HL-60 (cell line): ENCODE results near the gene CUTC.

ENCODE experiments used
- DNase-seq, 2 experiments: peaks; one replicate each; pipeline ENCODE4 v3.0.0-alpha.2; 2010 to 2020; ENCODE audit warnings: low read depth in 1 of 2, low spot score in 1 of 2
- H3K27ac ChIP-seq: fragments of 250-450 bp; sonication (Bioruptor Pico); replicated peaks from 2 replicates; pipeline ENCODE4 v1.5.1; 2020; ENCODE audit warnings: mild to moderate bottlenecking, moderate library complexity
- H3K27me3 ChIP-seq: fragments of 250-450 bp; sonication (Bioruptor Pico); 2 replicates; pipeline ENCODE4 v1.5.1; 2021; ENCODE audit warnings: mild to moderate bottlenecking, moderate library complexity; ENCODE audit not compliant: insufficient read depth, poor library complexity, severe bottlenecking
- H3K4me3 ChIP-seq: replicated peaks from 2 replicates; pipeline ENCODE4 v1.5.1; 2011; ENCODE audit warnings: mild to moderate bottlenecking, control low read depth, low read length; ENCODE audit not compliant: insufficient read depth
- GABPA ChIP-seq: IDR thresholded peaks from 2 replicates; pipeline ENCODE4 v1.6.1; 2012; ENCODE audit warnings: low read depth
- POLR2AphosphoS5 ChIP-seq: IDR thresholded peaks from 2 replicates; pipeline ENCODE4 v1.6.1; 2012; ENCODE audit warnings: low read depth
- SPI1 ChIP-seq: IDR thresholded peaks from 2 replicates; pipeline ENCODE4 v1.6.1; 2012; ENCODE audit warnings: low read depth, mild to moderate bottlenecking, borderline replicate concordance
- long read RNA-seq: library from polyadenylated mRNA; unstranded; transcript quantifications from one replicate; pipeline ENCODE4 v2.0.0, GENCODE V29; 2020
- TF ChIP-seq, protein P1 (sequence below): IDR thresholded peaks from one replicate; pipeline ENCODE4 v1.5.1; 2011; ENCODE audit warnings: low read length, control low read depth, inconsistent platforms; ENCODE audit not compliant: insufficient read depth
- TF ChIP-seq, protein P2 (sequence below): IDR thresholded peaks from 2 replicates; pipeline ENCODE4 v1.6.1; 2012; ENCODE audit warnings: low read depth; ENCODE audit not compliant: insufficient replicate concordance

CUTC gene, protein sequence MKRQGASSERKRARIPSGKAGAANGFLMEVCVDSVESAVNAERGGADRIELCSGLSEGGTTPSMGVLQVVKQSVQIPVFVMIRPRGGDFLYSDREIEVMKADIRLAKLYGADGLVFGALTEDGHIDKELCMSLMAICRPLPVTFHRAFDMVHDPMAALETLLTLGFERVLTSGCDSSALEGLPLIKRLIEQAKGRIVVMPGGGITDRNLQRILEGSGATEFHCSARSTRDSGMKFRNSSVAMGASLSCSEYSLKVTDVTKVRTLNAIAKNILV
- long read RNA-seq, transcript CUTC-202 (9 exons, 1,346 nt), result major isoform, 130 of 197 reads
- long read RNA-seq, transcript CUTC-203 (8 exons, 831 nt), result minor isoform, 34 of 197 reads
- long read RNA-seq, partial matches to known transcripts, result 13 of 197 reads
- long read RNA-seq, other reads (novel, unspliced or antisense), result 20 of 197 reads

DNA sequence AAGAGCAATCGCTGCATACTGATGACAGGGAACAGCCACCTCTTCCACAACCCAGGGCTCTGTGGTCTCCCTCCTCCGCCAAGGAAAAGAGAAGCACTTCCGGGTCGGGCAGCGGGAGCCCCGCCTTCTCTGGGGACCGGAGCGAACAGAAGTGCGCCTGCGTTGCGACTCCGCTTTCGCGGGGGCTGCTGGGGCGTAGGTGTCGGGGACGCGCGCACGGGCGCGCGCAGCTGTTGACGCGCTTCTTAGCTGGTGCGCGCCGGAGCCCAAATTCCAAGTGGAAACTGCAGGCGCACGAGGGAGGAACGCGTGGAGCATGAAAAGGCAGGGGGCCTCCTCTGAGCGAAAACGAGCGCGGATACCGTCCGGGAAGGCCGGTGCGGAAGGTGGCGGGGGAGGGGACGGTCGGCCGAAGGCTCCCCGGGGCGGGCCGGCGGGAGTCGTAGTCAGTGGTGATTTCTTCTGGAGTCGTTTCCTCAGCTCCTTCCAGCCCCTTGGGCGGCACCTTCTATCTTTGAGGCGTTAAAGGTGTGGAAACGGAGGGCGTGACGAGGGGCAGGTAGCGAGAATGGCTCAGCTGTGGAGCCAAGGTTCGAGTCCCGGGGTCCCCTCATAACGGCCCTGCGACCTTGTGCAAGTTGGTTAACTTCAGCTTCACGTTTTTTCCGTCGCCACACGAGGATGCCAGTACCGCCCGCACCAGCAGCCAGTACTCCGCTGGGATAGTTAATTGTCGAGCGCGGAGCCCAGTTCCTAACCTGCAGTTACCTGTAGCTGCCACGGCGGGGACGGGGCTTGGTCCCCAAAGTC, at the start of gene CUTC, which contains the start of gene COX15:
TSS of gene CUTC (plus strand) at position 202 of the 810 bp plus-strand sequence. CDS start at position 317, 115 bp downstream.
TSS of gene COX15 (minus strand) at position 95 of the 810 bp plus-strand sequence. CDS start at position 17, 78 bp downstream.
- TF ChIP-seq, protein P1, sequence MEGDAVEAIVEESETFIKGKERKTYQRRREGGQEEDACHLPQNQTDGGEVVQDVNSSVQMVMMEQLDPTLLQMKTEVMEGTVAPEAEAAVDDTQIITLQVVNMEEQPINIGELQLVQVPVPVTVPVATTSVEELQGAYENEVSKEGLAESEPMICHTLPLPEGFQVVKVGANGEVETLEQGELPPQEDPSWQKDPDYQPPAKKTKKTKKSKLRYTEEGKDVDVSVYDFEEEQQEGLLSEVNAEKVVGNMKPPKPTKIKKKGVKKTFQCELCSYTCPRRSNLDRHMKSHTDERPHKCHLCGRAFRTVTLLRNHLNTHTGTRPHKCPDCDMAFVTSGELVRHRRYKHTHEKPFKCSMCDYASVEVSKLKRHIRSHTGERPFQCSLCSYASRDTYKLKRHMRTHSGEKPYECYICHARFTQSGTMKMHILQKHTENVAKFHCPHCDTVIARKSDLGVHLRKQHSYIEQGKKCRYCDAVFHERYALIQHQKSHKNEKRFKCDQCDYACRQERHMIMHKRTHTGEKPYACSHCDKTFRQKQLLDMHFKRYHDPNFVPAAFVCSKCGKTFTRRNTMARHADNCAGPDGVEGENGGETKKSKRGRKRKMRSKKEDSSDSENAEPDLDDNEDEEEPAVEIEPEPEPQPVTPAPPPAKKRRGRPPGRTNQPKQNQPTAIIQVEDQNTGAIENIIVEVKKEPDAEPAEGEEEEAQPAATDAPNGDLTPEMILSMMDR, result no peak
- TF ChIP-seq SPI1, result no peak; the same call in 1 of the 2 replicates
- TF ChIP-seq, protein P2, sequence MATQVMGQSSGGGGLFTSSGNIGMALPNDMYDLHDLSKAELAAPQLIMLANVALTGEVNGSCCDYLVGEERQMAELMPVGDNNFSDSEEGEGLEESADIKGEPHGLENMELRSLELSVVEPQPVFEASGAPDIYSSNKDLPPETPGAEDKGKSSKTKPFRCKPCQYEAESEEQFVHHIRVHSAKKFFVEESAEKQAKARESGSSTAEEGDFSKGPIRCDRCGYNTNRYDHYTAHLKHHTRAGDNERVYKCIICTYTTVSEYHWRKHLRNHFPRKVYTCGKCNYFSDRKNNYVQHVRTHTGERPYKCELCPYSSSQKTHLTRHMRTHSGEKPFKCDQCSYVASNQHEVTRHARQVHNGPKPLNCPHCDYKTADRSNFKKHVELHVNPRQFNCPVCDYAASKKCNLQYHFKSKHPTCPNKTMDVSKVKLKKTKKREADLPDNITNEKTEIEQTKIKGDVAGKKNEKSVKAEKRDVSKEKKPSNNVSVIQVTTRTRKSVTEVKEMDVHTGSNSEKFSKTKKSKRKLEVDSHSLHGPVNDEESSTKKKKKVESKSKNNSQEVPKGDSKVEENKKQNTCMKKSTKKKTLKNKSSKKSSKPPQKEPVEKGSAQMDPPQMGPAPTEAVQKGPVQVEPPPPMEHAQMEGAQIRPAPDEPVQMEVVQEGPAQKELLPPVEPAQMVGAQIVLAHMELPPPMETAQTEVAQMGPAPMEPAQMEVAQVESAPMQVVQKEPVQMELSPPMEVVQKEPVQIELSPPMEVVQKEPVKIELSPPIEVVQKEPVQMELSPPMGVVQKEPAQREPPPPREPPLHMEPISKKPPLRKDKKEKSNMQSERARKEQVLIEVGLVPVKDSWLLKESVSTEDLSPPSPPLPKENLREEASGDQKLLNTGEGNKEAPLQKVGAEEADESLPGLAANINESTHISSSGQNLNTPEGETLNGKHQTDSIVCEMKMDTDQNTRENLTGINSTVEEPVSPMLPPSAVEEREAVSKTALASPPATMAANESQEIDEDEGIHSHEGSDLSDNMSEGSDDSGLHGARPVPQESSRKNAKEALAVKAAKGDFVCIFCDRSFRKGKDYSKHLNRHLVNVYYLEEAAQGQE, result peak; percentile 10
- peak; percentile 90 for TF ChIP-seq POLR2AphosphoS5
- TF ChIP-seq GABPA, result peak; percentile 86
- DNase-seq, result peak; percentile 96 to 97
- H3K4me3 ChIP-seq, result peak within 1 kb of the TSS; percentile 67
- H3K27me3 ChIP-seq, result no peaks in the 10 kb centered on the region
- peak within 1 kb of the TSS; percentile 88 for H3K27ac ChIP-seq

DNA sequence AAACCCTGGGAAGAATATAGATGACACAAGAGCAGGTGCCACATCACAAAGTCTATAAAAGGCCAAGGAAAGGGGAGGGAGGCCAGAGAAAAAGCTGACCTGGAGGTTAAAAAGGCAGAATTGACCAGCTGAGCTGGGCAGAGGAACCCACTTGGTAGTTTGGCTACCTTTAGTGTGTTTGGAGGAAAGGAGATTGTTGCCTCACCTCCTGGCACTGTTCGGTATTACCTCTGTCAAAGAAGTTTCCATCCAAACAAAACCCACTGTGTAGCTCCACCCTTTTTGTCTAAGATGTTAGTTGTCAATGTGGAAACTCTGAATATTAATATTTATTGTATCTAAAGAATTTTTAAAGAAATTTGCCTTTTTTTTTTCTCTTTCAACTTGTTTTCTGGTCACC, 49.3 kb upstream of the CUTC start:
- H3K4me3 ChIP-seq, result no peak overlapping the region
- TF ChIP-seq POLR2AphosphoS5, result no peak
- TF ChIP-seq, protein P2, result no peak
- TF ChIP-seq SPI1, result no peak
- TF ChIP-seq GABPA, result no peak
- peak in 1 of 2 experiments; percentile 33 for DNase-seq

DNA sequence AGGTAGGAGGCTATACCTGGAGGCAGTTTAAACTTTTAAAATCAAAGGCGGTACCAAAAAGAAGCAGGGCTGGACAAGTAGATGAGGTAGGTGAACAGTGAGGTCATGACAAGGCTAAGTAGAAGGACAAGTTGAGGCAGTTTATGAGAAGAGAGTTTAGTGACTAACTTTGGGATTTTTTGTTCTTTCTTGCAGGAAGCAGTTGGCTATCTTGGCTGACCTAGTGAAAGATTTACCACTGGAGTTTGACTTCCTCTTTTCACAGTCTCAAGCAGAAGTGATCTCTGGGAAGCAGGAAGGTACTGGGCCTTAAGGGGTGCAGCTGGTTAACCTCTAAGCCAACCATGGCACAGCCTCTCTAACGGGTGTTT, 46.5 kb upstream of the CUTC start:
- DNase-seq, result peak; percentile 64 to 86
- Histone ChIP-seq H3K4me3 (no peak overlapping the region), H3K27ac (peak overlapping the region; percentile 59), H3K27me3 (no peaks in the 10 kb centered on the region)
- peak; percentile 99 for TF ChIP-seq SPI1
- TF ChIP-seq POLR2AphosphoS5, result no peak

More for the DNA sequence above, 49.3 kb upstream of the CUTC start:
- Histone ChIP-seq H3K27ac (no peak overlapping the region), H3K27me3 (no peaks in the 10 kb centered on the region)

DNA sequence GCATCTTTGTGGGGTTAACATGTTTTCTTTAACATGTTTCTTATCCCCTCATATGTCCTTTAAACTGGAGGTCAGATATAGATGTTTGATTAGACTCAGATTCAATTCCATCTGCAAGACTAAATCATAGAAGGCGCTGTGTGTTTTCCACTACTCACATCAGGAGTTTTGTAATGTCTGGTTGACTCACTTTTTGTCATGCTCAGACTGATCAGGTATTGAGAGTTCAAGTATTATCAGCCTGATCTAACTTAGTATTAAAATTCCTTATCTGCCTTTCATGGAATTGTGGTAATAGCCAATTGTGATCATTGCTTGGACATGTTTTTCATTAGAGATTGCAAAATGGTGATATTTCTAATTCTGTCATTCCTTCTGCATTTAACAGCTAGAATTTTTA, 42.6 kb upstream of the CUTC start:
- Histone ChIP-seq H3K27ac (no peak overlapping the region), H3K4me3 (no peak overlapping the region), H3K27me3 (no peaks in the 10 kb centered on the region)
- no peak for TF ChIP-seq POLR2AphosphoS5
- TF ChIP-seq, protein P1, result no peak
- no peak for TF ChIP-seq GABPA
- no peak for TF ChIP-seq SPI1
- TF ChIP-seq, protein P2, result no peak
- DNase-seq, result no peak
